ENCODE data around the gene PELI2.

PELI2 gene

GRCh38 chr14:56237398-56237797, 119.2 kb downstream of the PELI2 start:
- no peak for DNase-seq (ENCODE audit: low read depth in 2 of 2, low spot score in 1 of 2)

DNA sequence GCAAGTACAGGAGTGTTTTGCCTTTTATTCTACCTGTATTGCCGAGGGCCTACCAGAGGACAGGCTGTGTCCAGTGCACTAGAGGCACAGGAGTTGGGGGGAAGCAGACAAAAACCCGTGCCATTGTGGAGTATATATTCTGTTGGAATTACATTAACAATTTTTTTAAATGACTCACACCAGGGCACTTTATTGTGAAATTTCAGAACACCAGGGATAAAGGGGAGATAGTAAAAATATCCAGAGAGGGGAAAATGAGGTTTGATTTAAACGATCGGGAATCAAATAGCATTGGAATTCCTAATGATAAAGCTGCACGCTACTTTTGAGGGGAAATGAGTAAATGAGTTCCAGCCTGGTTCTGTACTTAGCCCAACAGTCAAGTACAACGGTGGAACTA, 123.2 kb downstream of the PELI2 start:
- no peak for DNase-seq (ENCODE audit: low read depth in 2 of 2, low spot score in 1 of 2)

DNA sequence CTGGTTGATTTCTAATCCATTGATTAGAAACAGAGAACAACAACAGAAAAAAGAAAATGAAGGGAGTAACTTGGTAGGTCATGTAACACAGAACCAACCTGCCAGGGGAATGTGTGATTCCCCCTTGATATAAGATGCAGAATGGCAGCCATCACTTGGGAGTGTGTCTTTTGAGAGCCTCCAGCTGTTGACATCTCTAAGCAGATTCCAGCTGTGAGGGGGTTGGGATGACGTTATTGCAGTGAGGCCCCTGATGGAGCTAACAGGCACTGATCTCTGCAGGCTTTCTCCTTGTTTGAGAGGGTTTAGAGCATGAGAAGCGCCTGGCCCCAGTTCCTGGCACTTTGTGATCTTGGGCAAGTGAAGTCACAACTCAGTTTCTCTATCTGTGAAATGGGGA, 124.9 kb downstream of the PELI2 start:
- no peak for DNase-seq (ENCODE audit: low read depth in 2 of 2, low spot score in 1 of 2)

DNA sequence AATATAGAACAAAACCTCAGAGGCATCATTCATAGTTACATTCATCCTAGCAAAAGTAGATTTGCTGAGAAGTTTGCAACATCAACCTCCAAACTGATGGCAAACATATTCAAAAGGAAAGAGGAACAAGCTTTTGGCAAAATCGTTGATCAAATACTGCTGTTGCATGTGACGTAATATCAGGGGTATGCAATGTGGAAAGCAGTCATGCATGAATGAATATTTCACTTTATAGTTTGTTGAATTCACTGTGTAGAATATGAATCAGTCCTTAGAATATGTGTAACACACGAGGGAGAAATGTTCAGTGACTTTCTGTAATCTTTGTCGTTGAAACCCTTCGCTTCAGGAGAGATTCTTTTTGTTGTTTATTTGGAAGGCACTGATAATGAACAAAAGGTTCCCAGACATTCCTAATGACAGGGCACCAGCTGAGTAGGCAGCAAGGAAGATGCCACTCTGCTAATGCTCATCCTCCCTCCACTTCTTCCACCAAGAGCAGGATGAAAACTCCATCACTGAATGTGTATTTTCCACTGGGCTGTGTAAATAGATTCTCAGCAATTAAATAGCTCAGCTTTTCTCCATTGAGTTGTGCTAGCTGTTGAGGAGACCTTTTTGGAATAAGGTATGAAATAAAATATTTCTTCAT, 126.1 kb downstream of the PELI2 start:
- no peak for DNase-seq (ENCODE audit: low read depth in 2 of 2, low spot score in 1 of 2)

- DNase-seq (ENCODE audit: low read depth in 2 of 2, low spot score in 1 of 2), result no peak
Observed at GRCh38 chr14:56247495-56248200, 129.4 kb downstream of the PELI2 start.

- DNase-seq (ENCODE audit: low read depth in 2 of 2, low spot score in 1 of 2), result no peak
Observed at GRCh38 chr14:56248442-56248841, 130.2 kb downstream of the PELI2 start.

GRCh38 chr14:56261046-56261445, 142.8 kb downstream of the PELI2 start:
- no peak for DNase-seq (ENCODE audit: low read depth in 2 of 2, low spot score in 1 of 2)

GRCh38 chr14:56262530-56262929, 144.3 kb downstream of the PELI2 start:
- no peak for DNase-seq (ENCODE audit: low read depth in 2 of 2, low spot score in 1 of 2)

GRCh38 chr14:56268039-56268438, 149.8 kb downstream of the PELI2 start:
- DNase-seq (ENCODE audit: low read depth in 2 of 2, low spot score in 1 of 2), result no peak

DNA sequence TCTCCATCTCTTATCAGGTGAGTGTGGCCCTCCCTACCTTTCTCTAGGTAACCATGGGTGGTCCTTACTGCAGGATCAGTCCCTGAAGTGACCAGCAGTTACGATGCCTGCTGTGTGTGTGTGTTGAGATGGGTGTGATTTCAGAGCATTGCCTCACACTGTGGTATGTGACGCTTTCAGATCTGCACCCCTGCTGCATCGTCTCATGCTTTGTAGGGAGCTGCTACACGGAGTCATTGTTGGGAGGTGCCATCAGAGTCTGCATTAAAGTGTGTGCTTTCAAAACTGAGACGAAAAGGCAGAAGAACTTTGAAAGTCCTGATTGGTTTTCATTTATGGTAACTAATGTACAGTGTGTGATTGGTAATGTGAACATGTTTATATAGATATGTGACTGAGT, 150.5 kb downstream of the PELI2 start:
- no peak for DNase-seq (ENCODE audit: low read depth in 2 of 2, low spot score in 1 of 2)

DNA sequence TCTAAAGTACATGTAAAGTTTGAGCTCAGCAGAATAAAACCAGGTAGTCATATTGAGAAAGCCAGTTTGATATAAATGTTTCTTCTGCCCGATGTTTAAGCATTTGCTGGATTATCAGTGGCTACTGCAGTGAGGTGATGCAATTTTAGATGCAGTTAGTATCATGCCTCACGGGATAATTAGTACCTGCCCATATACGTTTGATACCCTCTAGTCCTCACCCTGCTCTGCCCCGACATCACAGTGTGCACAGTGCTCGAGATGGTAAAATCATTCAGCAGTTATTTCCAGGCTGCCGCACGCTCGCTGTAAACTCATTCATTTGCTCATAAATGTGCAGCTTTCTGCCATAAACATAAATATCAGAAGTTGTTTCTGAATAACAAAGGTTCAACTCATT, 152.7 kb downstream of the PELI2 start:
- DNase-seq (ENCODE audit: low read depth in 2 of 2, low spot score in 1 of 2), result no peak

- DNase-seq (ENCODE audit: low read depth in 2 of 2, low spot score in 1 of 2), result no peak
Observed at GRCh38 chr14:56271970-56272369, 153.8 kb downstream of the PELI2 start.

GRCh38 chr14:56273155-56273554, 154.9 kb downstream of the PELI2 start:
- no peak for DNase-seq (ENCODE audit: low read depth in 2 of 2, low spot score in 1 of 2)

DNA sequence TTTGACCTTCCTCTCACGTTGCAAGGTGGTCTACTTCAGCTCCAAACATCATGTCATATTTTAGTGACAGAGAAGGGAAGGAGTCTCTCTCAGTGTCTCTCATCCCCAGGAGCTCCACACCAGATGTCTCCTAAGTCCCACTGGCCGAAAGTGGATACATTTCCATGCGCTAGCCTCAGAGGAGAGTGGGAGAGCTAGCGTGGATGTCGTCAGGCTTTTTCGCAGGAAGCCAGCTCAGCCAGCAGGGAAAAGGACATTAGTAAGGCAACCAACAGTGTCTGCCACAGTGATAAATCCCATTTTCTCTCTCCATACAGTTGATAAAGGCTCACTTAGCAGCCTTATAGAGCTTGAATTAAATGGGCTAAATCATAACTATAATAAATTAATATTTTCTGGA, 155.7 kb downstream of the PELI2 start:
- no peak for DNase-seq (ENCODE audit: low read depth in 2 of 2, low spot score in 1 of 2)

DNA sequence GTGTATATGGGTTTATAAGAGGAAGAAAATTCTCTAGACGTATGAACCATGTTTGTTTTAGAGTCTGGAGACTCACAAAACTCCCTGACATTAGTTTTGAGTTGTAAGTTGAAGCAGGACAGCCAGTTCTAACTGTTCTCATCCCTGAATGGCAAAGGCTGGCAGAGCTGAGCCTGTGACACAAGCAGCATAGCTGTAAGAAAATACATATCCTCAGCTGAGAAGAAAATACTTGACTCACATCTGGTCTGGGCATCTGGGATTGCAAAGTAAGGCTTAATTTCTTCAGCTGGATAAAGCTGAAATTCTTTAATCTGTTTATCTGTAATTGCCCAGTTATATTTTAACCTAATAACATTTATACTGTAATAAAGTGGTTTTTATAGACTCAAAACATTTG, 156.3 kb downstream of the PELI2 start:
- DNase-seq (ENCODE audit: low read depth in 2 of 2, low spot score in 1 of 2), result no peak

DNA sequence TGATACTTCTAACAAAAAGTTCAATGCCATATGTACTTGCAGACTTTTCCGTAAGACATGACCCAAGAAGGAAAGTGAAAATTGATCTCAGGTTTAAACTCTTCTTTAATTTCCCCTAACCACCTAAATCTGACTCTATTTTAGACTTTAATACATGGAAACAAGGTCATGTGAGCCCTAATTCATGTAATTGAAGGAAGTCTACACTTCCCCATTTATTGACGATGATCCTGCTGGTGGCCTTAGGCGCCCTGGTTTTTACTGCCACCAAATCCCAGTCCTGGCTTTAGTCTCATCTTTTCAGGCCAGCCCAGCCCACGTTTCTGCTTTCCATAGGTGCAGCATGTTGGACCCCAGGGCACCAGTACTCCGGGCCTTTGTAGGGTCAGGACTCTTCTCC, 157.9 kb downstream of the PELI2 start:
- DNase-seq (ENCODE audit: low read depth in 2 of 2, low spot score in 1 of 2), result no peak

- no peak for DNase-seq (ENCODE audit: low read depth in 2 of 2, low spot score in 1 of 2)
Observed at GRCh38 chr14:56278383-56278782, 160.2 kb downstream of the PELI2 start.

GRCh38 chr14:56280843-56281242, 162.6 kb downstream of the PELI2 start:
- DNase-seq (ENCODE audit: low read depth in 2 of 2, low spot score in 1 of 2), result no peak

- no peak for DNase-seq (ENCODE audit: low read depth in 2 of 2, low spot score in 1 of 2)
Observed at GRCh38 chr14:56282179-56282578, 164.0 kb downstream of the PELI2 start.

DNA sequence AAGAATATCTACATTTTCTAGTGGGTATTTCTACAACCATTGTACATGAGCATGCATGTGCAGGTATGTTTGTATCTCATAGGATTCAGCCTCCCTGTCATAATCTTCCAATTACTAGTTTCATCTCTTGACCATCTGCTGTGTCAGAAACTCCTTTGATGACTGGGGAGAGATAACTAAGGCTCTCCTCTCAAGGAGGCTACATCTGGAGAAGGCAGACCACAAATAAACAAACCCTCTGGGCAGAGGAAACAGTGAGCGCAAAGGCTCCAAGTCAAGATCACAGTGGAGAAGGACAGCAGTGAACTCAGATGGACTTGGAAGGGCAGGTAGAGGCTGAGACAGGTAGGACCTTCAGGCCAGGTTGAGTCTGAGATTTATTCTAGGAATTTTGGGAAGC, 166.4 kb downstream of the PELI2 start:
- DNase-seq (ENCODE audit: low read depth in 2 of 2, low spot score in 1 of 2), result no peak

DNA sequence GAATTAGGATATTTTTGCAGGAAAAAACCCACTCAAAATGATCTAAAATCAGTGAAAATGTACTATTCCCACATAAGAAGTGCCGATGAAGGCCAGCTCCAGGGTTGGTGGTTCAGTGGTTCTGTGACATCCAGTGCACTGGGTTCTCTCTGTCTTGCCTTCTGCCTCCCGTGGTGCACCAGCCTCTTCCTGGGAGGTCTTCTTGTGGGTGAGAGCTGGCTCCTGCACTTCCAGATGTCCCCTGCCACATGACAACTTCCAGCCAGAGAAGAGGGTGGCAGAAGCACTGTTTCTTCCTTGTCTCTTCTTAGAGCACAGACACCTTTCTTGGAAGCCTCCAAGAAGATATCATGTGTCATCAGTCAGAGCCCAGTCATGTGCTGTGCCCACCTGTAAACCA, 170.9 kb downstream of the PELI2 start:
- DNase-seq (ENCODE audit: low read depth in 2 of 2, low spot score in 1 of 2), result no peak

GRCh38 chr14:56290195-56290594, 172.0 kb downstream of the PELI2 start:
- no peak for DNase-seq (ENCODE audit: low read depth in 2 of 2, low spot score in 1 of 2)

DNA sequence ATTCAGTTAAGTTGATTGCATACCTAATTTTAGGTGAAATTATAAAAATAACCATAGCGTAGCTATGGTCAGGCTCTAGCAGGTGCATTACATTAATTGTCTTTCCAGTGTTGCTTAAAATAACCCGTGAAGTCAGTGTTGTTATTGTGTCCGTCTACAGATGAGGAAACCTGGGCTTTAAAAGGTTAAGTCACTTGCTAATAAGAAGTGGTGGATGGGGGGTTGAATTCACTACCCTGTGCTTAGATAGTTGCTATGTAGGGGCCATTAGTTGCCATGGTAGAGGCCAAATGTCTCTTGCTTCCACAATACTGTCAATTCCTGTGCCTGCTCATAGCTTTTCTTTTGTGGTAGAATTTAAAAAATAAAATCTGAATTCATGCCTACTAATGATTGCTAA, 174.8 kb downstream of the PELI2 start:
- no peak for DNase-seq (ENCODE audit: low read depth in 2 of 2, low spot score in 1 of 2)

Measured in stimulated activated CD8-positive, alpha-beta memory T cell treated with anti-CD3 and anti-CD28 coated beads, Interleukin-4, amount 100 ng/mL, for 4 hours (primary cell).